H1 (cell line): ENCODE data around the gene AVL9.

Experiments used
- BACH1 ChIP-seq: IDR thresholded peaks from 2 replicates; pipeline ENCODE4 v1.6.1; 2012; ENCODE audit warnings: low read length, improper control_type of control experiment
- CEBPB ChIP-seq: IDR thresholded peaks from 2 replicates; pipeline ENCODE4 v1.6.1; 2012; ENCODE audit warnings: low read depth, low read length
- CREB1 ChIP-seq: IDR thresholded peaks from 2 replicates; pipeline ENCODE4 v1.6.1; 2012; ENCODE audit warnings: inconsistent platforms
- EZH2 ChIP-seq: fragments of 200-600 bp; sonication (generic); IDR thresholded peaks from 2 replicates; pipeline ENCODE4 v1.7.1; 2012; ENCODE audit warnings: low read depth, mild to moderate bottlenecking, moderate library complexity, low read length, inconsistent platforms; ENCODE audit not compliant: severe bottlenecking
- FOSL1 ChIP-seq: IDR thresholded peaks from 2 replicates; pipeline ENCODE4 v1.6.1; 2011; ENCODE audit warnings: mild to moderate bottlenecking, low read depth, low read length, moderate library complexity; ENCODE audit not compliant: insufficient read depth
- RAD21 ChIP-seq, 2 experiments: IDR thresholded peaks in 1 of 2; conservative IDR thresholded peaks in 1 of 2; 2 replicates each; pipeline ENCODE4 v1.6.1; 2011; ENCODE audit warnings: low read depth in 2 of 2, low read length in 2 of 2, improper control_type of control experiment in 1 of 2, inconsistent platforms in 1 of 2, mild to moderate bottlenecking in 1 of 2, moderate library complexity in 1 of 2
- RFX5 ChIP-seq: IDR thresholded peaks from 2 replicates; pipeline ENCODE4 v1.6.1; 2011; ENCODE audit warnings: low read depth, low read length, improper control_type of control experiment, borderline replicate concordance
- RXRA ChIP-seq: IDR thresholded peaks from 2 replicates; pipeline ENCODE4 v1.6.1; 2011; ENCODE audit warnings: low read depth, mild to moderate bottlenecking, low read length, moderate library complexity; ENCODE audit not compliant: insufficient read depth
- TBP ChIP-seq: IDR thresholded peaks from 2 replicates; pipeline ENCODE4 v1.6.1; 2011; ENCODE audit warnings: low read depth, low read length, improper control_type of control experiment
- TF ChIP-seq, protein P1 (sequence below): IDR thresholded peaks from 2 replicates; pipeline ENCODE4 v1.6.1; 2011; ENCODE audit warnings: low read depth, mild to moderate bottlenecking, low read length; ENCODE audit not compliant: insufficient read depth
- TF ChIP-seq, protein P2 (sequence below), 3 experiments: IDR thresholded peaks; 1 replicate in 2 of 3; 2 replicates in 1 of 3; pipeline versions ENCODE4 v1.5.1 to v1.6.1; 2011; ENCODE audit warnings: low read length in 3 of 3, mild to moderate bottlenecking in 3 of 3, inconsistent platforms in 2 of 3, low read depth in 1 of 3, moderate library complexity in 1 of 3; ENCODE audit not compliant: insufficient read depth in 1 of 3; ENCODE audit errors: control extremely low read depth in 1 of 3
- TF ChIP-seq, protein P3 (sequence below): IDR thresholded peaks from 2 replicates; pipeline ENCODE4 v1.6.1; 2012; ENCODE audit warnings: inconsistent platforms

DNA sequence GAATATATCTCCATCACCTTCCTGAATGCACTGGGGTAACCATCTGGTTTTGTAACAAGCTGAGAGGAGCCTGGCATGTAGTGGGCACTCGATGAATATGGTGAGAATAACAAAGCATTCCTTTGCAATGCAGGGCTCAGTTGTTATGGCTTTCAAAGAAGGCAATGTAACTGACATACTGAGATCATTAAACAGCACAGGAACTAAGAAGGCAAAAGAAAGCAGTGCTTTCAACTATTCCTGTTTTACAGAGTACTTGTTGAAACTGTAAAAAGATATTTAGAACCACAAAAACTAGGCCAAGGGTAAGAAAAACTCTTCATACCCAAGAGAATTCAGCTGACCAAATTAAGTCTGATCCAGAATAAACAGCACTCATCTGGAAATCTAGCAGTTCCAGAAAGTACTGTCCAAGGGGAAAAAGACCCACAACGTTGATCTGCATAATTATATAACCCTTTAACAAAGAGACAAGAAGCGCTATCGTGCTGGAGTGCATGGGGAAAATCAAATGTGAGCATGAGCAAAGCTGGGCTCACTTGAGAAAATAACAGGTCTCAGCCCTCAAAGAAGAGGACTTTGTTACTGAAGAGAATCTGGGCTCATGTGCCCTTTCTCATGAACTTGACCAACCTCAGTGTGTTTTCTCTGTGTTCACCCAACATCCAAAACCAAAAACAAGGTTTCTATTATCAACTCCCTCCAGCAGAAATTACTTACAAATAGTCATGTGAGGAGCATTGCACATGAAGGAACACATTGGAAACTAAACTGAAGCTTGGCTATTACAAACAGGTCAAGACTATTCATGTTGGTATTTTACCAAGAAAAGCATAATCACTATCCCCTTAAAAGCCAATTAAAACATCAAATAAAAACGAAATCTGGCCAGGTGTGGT, 116.2 kb downstream of the AVL9 start:
- TF ChIP-seq, protein P1, sequence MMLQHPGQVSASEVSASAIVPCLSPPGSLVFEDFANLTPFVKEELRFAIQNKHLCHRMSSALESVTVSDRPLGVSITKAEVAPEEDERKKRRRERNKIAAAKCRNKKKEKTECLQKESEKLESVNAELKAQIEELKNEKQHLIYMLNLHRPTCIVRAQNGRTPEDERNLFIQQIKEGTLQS: no peak
- TF ChIP-seq RAD21 (IDR thresholded peaks at IDR 0.05 in 1 of 2, conservative IDR thresholded peaks at IDR 0.05 in 1 of 2; ENCODE audit: low read depth in 2 of 2, low read length in 2 of 2) (no peak), BACH1 (no peak), TBP (no peak), CEBPB (no peak), FOSL1 (no peak), CREB1 (no peak), EZH2 (no peak), RFX5 (no peak), RXRA (no peak)
- TF ChIP-seq, protein P2, sequence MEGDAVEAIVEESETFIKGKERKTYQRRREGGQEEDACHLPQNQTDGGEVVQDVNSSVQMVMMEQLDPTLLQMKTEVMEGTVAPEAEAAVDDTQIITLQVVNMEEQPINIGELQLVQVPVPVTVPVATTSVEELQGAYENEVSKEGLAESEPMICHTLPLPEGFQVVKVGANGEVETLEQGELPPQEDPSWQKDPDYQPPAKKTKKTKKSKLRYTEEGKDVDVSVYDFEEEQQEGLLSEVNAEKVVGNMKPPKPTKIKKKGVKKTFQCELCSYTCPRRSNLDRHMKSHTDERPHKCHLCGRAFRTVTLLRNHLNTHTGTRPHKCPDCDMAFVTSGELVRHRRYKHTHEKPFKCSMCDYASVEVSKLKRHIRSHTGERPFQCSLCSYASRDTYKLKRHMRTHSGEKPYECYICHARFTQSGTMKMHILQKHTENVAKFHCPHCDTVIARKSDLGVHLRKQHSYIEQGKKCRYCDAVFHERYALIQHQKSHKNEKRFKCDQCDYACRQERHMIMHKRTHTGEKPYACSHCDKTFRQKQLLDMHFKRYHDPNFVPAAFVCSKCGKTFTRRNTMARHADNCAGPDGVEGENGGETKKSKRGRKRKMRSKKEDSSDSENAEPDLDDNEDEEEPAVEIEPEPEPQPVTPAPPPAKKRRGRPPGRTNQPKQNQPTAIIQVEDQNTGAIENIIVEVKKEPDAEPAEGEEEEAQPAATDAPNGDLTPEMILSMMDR (IDR thresholded peaks at IDR 0.05; ENCODE audit: control extremely low read depth in 1 of 3, insufficient read depth in 1 of 3, low read depth in 1 of 3, low read length in 3 of 3): no peak
- TF ChIP-seq, protein P3, sequence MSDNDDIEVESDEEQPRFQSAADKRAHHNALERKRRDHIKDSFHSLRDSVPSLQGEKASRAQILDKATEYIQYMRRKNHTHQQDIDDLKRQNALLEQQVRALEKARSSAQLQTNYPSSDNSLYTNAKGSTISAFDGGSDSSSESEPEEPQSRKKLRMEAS: no peak
